Measurements from ENCODE around the gene C1orf174.

- no peak for TF ChIP-seq CTCF (IDR thresholded peaks at IDR 0.05; ENCODE audit: poor library complexity)
- TF ChIP-seq EZH2 (IDR thresholded peaks at IDR 0.05; ENCODE audit: borderline replicate concordance), result no peak
- TF ChIP-seq EZH2phosphoT487 (IDR thresholded peaks at IDR 0.05; ENCODE audit: low read depth, severe bottlenecking, unreplicated experiment), result no peak
Measured at GRCh38 chr1:3917761-3918160, 17.7 kb upstream of the C1orf174 start.

All from hepatocyte (in vitro differentiated cells).